H9 (cell line): Measurements from ENCODE around the gene PPFIA4. TPM values are rescaled to one million over a fixed set of nuclear protein-coding genes. Genes with fewer than 3 reads are reported as not detected.
A peak's percentile ranks its signal among the peaks of the same experiment; 100 is the strongest.

Experiments used
- DNase-seq: peaks from one replicate; pipeline ENCODE4 v3.0.0-alpha.2; 2017
- H2AFZ ChIP-seq: one replicate; pipeline ENCODE4 v1.6.1; 2013; ENCODE audit warnings: mild to moderate bottlenecking, low read length, control low read depth, moderate library complexity
- H2AK5ac ChIP-seq: 2 replicates; pipeline ENCODE4 v1.6.1; 2013; ENCODE audit warnings: low read length, control low read depth, mixed read lengths; ENCODE audit not compliant: insufficient read length
- H2BK120ac ChIP-seq: one replicate; pipeline ENCODE4 v1.6.1; 2013; ENCODE audit warnings: low read depth, mild to moderate bottlenecking, low read length, control low read depth, inconsistent platforms; ENCODE audit not compliant: poor library complexity, severe bottlenecking
- H2BK12ac ChIP-seq: 2 replicates; pipeline ENCODE4 v1.6.1; 2013; ENCODE audit warnings: low read length, control low read depth, mixed read lengths, low read depth; ENCODE audit not compliant: insufficient read length
- H2BK15ac ChIP-seq: 2 replicates; pipeline ENCODE4 v1.6.1; 2013; ENCODE audit warnings: low read depth, low read length, control low read depth
- H2BK20ac ChIP-seq: one replicate; pipeline ENCODE4 v1.6.1; 2013; ENCODE audit warnings: low read depth, mild to moderate bottlenecking, low read length, control low read depth, inconsistent platforms; ENCODE audit not compliant: poor library complexity, severe bottlenecking
- H2BK5ac ChIP-seq: 2 replicates; pipeline ENCODE4 v1.6.1; 2013; ENCODE audit warnings: low read length, control low read depth, mixed read lengths; ENCODE audit not compliant: insufficient read length
- H3K14ac ChIP-seq: 2 replicates; pipeline ENCODE4 v1.6.1; 2013; ENCODE audit warnings: low read length, control low read depth; ENCODE audit not compliant: insufficient read depth
- H3K18ac ChIP-seq: 2 replicates; pipeline ENCODE4 v1.6.1; 2013; ENCODE audit warnings: low read depth, mild to moderate bottlenecking, mixed read lengths, low read length, control low read depth; ENCODE audit not compliant: insufficient read length
- H3K23ac ChIP-seq: 2 replicates; pipeline ENCODE4 v1.6.1; 2013; ENCODE audit warnings: low read length, control low read depth, mixed read lengths, low read depth; ENCODE audit not compliant: insufficient read length
- H3K23me2 ChIP-seq: 2 replicates; pipeline ENCODE4 v1.6.1; 2013; ENCODE audit warnings: low read depth, mild to moderate bottlenecking, mixed read lengths, low read length, control low read depth; ENCODE audit not compliant: insufficient read length, poor library complexity, severe bottlenecking
- H3K27ac ChIP-seq: 2 replicates; pipeline ENCODE4 v1.5.1; 2013; ENCODE audit warnings: low read length, control low read depth, mixed read lengths, low read depth; ENCODE audit not compliant: insufficient read length
- H3K27me3 ChIP-seq: 2 replicates; pipeline ENCODE4 v1.6.1; 2013; ENCODE audit warnings: low read length, control low read depth, inconsistent platforms; ENCODE audit not compliant: insufficient read depth
- H3K4ac ChIP-seq: 2 replicates; pipeline ENCODE4 v1.6.1; 2013; ENCODE audit warnings: low read depth, mild to moderate bottlenecking, control low read depth, inconsistent platforms, low read length, moderate library complexity
- H3K4me1 ChIP-seq: 2 replicates; pipeline ENCODE4 v1.6.1; 2013; ENCODE audit warnings: low read length, control low read depth, inconsistent platforms; ENCODE audit not compliant: insufficient read depth
- H3K4me2 ChIP-seq: 2 replicates; pipeline ENCODE4 v1.6.1; 2013; ENCODE audit warnings: low read length, control low read depth, mixed read lengths; ENCODE audit not compliant: insufficient read length, insufficient read depth
- H3K56ac ChIP-seq: 2 replicates; pipeline ENCODE4 v1.6.1; 2013; ENCODE audit warnings: low read depth, mild to moderate bottlenecking, mixed read lengths, low read length, control low read depth; ENCODE audit not compliant: insufficient read length
- H3K79me1 ChIP-seq: 2 replicates; pipeline ENCODE4 v1.6.1; 2013; ENCODE audit warnings: low read depth, mild to moderate bottlenecking, moderate library complexity, low read length, control low read depth, inconsistent platforms; ENCODE audit not compliant: insufficient read depth, poor library complexity, severe bottlenecking
- H3K79me2 ChIP-seq: 2 replicates; pipeline ENCODE4 v1.6.1; 2013; ENCODE audit warnings: low read length, control low read depth, inconsistent platforms; ENCODE audit not compliant: insufficient read depth
- H3K9ac ChIP-seq: 2 replicates; pipeline ENCODE4 v1.6.1; 2013; ENCODE audit warnings: low read length, control low read depth, mixed read lengths; ENCODE audit not compliant: insufficient read length; ENCODE audit errors: extremely low read depth
- H3K9me3 ChIP-seq: one replicate; pipeline ENCODE4 v1.6.1; 2013; ENCODE audit warnings: low read depth, low read length, inconsistent platforms; ENCODE audit not compliant: control insufficient read depth
- H3T11ph ChIP-seq: one replicate; pipeline ENCODE4 v1.6.1; 2013; ENCODE audit warnings: mild to moderate bottlenecking, low read length, control low read depth, inconsistent platforms
- H4K20me1 ChIP-seq: one replicate; pipeline ENCODE4 v1.6.1; 2013; ENCODE audit not compliant: control insufficient read depth, insufficient read length, insufficient read depth
- H4K5ac ChIP-seq: 2 replicates; pipeline ENCODE4 v1.6.1; 2013; ENCODE audit warnings: low read depth, mild to moderate bottlenecking, mixed read lengths, low read length, control low read depth; ENCODE audit not compliant: insufficient read length
- H4K8ac ChIP-seq: replicated peaks from 2 replicates; pipeline ENCODE4 v1.6.1; 2013; ENCODE audit warnings: low read length, control low read depth, mixed read lengths, low read depth; ENCODE audit not compliant: insufficient read length
- H4K91ac ChIP-seq: 2 replicates; pipeline ENCODE4 v1.6.1; 2013; ENCODE audit warnings: low read depth, mild to moderate bottlenecking, moderate library complexity, mixed read lengths, low read length, control low read depth; ENCODE audit not compliant: insufficient read length
- H3K27ac Mint-ChIP-seq, 3 experiments: 2 replicates in 2 of 3; 3 replicates in 1 of 3; pipeline ENCODE4 v1.8.0; 2020 to 2021; ENCODE audit warnings: mixed read lengths in 3 of 3, mild to moderate bottlenecking in 1 of 3, moderate library complexity in 1 of 3
- H3K27me3 Mint-ChIP-seq: 2 replicates; pipeline ENCODE4 v1.8.0; 2021; ENCODE audit warnings: low read depth, mild to moderate bottlenecking, moderate library complexity, mixed read lengths
- H3K36me3 Mint-ChIP-seq, 3 experiments: 2 replicates in 2 of 3; 3 replicates in 1 of 3; pipeline ENCODE4 v1.8.0; 2020 to 2021; ENCODE audit warnings: low read depth in 3 of 3, mixed read lengths in 3 of 3; ENCODE audit not compliant: insufficient read depth in 1 of 3
- H3K4me1 Mint-ChIP-seq, 2 experiments: 2 replicates each; pipeline ENCODE4 v1.8.0; 2020; ENCODE audit warnings: mixed read lengths in 2 of 2
- H3K4me3 Mint-ChIP-seq, 2 experiments: 2 replicates in 1 of 2; 3 replicates in 1 of 2; pipeline ENCODE4 v1.8.0; 2020 to 2021; ENCODE audit warnings: mild to moderate bottlenecking in 2 of 2, mixed read lengths in 2 of 2, moderate library complexity in 1 of 2
- H3K9me3 Mint-ChIP-seq, 2 experiments: 2 replicates in 1 of 2; 3 replicates in 1 of 2; pipeline ENCODE4 v1.8.0; 2020; ENCODE audit warnings: mild to moderate bottlenecking in 2 of 2, mixed read lengths in 2 of 2, moderate library complexity in 1 of 2
- CTCF ChIP-seq: fragments of 200-600 bp; sonication (generic); conservative IDR thresholded peaks from 3 replicates; pipeline ENCODE4 v1.8.0; 2021; ENCODE audit warnings: antibody characterized with exemption, mild to moderate bottlenecking
- WGBS: extraction: QIAGEN DNeasy Blood & Tissue Kit; methylation state at CpG from one replicate; pipeline ENCODE4 v1.1.7; 2013; ENCODE audit warnings: missing lambda C conversion rate, low lambda C conversion rate, mixed read lengths; ENCODE audit not compliant: insufficient read length; ENCODE audit errors: extremely low coverage; 5-methylcytosine and 5-hydroxymethylcytosine counted together
- total RNA-seq: library from RNA; stranded (reverse); gene quantifications from 2 replicates; pipeline ENCODE4 v1.2.1, GENCODE V29; 2021

The PPFIA4 gene
- total RNA-seq, 1 experiment from 2014 or later: 3.9 TPM

DNA sequence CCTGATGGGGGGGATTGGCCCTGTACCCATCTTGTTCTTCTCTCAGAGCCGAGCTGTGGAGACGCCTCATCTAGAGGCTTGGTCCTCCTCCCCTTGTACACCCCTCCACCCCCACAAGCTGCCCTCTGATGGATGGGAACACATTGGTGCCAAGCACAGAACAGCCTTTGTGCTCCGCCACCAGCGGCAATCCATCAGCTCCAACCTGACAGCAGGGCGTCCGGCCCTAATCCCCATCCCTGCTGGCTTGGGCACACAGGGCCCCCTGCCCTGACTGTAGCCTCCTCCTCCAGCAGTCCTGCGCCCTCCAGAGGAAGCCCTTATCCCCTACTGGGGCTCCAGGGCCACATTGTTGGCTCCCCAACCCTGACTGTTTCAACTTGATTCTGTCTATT is 63.4 kb downstream of the PPFIA4 start:
- Histone ChIP-seq H3T11ph (no peak overlapping the region), H4K91ac (no peak overlapping the region), H4K8ac (no peak overlapping the region), H3K79me2 (no peaks in the 10 kb centered on the region), H2AFZ (no peak overlapping the region), H2BK20ac (no peak overlapping the region), H3K23me2 (no peaks in the 10 kb centered on the region), H3K9ac (no peak overlapping the region), H3K14ac (no peak overlapping the region; the same call in 1 of the 2 replicates), H3K18ac (no peak overlapping the region), H3K4ac (no peak overlapping the region), H3K4me2 (no peak overlapping the region), H4K5ac (no peak overlapping the region), H2BK15ac (no peak overlapping the region), H2AK5ac (no peak overlapping the region), H3K56ac (no peak overlapping the region), H3K27me3 (no peaks in the 10 kb centered on the region), H3K27ac (no peak overlapping the region), H3K9me3 (no peaks in the 10 kb centered on the region), H2BK120ac (no peak overlapping the region), H2BK5ac (no peak overlapping the region), H3K4me1 (no peaks in the 10 kb centered on the region), H2BK12ac (no peak overlapping the region), H4K20me1 (peaks cover 3% of the 10 kb centered on the region), H3K79me1 (no peaks in the 10 kb centered on the region), H3K23ac (no peak overlapping the region)
- Mint-ChIP-seq H3K4me1 (peaks cover 28 to 32% of the 10 kb centered on the region in 2 experiments), H3K4me3 (no peak overlapping the region), H3K9me3 (peaks cover 4 to 6% of the 10 kb centered on the region in 2 experiments), H3K27ac (no peak overlapping the region), H3K27me3 (peaks cover 12% of the 10 kb centered on the region), H3K36me3 (peaks cover 2 to 5% (median 3%) of the 10 kb centered on the region in 3 experiments; a peak in 5 of 7 replicates)
- DNase-seq: peak; percentile 33
- no CpG with 5 or more reads among the region's 7 CpGs for WGBS
- TF ChIP-seq CTCF: peak; percentile 39; the same call in 2 of the 3 replicates
